ENCODE results near the gene RASSF1.

The RASSF1 gene, protein sequence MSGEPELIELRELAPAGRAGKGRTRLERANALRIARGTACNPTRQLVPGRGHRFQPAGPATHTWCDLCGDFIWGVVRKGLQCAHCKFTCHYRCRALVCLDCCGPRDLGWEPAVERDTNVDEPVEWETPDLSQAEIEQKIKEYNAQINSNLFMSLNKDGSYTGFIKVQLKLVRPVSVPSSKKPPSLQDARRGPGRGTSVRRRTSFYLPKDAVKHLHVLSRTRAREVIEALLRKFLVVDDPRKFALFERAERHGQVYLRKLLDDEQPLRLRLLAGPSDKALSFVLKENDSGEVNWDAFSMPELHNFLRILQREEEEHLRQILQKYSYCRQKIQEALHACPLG

DNA sequence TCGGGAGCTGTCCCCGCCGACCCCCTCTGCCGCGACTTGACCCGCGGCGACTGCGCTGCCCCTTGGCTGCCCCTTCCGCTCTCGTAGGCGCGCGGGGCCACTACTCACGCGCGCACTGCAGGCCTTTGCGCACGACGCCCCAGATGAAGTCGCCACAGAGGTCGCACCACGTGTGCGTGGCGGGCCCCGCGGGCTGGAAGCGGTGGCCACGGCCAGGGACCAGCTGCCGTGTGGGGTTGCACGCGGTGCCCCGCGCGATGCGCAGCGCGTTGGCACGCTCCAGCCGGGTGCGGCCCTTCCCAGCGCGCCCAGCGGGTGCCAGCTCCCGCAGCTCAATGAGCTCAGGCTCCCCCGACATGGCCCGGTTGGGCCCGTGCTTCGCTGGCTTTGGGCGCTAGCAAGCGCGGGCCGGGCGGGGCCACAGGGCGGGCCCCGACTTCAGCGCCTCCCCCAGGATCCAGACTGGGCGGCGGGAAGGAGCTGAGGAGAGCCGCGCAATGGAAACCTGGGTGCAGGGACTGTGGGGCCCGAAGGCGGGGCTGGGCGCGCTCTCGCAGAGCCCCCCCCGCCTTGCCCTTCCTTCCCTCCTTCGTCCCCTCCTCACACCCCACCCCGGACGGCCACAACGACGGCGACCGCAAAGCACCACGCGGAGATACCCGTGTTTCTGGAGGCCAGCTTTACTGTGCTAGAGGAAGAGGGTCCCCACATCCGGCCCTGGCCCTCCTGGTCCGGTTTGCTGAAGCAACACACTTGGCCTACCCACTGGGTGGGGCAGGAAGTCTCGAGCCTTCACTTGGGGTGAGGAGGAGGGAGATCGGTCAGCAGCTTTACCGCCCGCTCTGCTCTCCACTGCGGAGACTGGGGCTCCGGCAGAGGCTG lies at the start of gene RASSF1:
Gene RASSF1 (minus strand): TSS at position 389 of the 882 bp plus-strand sequence. CDS start 31 bp downstream, at position 358.
- peak; percentile 76 for DNase-seq

- no peak for DNase-seq
Measured at GRCh38 chr3:50389414-50389767, 48.8 kb upstream of the RASSF1 start.

DNA sequence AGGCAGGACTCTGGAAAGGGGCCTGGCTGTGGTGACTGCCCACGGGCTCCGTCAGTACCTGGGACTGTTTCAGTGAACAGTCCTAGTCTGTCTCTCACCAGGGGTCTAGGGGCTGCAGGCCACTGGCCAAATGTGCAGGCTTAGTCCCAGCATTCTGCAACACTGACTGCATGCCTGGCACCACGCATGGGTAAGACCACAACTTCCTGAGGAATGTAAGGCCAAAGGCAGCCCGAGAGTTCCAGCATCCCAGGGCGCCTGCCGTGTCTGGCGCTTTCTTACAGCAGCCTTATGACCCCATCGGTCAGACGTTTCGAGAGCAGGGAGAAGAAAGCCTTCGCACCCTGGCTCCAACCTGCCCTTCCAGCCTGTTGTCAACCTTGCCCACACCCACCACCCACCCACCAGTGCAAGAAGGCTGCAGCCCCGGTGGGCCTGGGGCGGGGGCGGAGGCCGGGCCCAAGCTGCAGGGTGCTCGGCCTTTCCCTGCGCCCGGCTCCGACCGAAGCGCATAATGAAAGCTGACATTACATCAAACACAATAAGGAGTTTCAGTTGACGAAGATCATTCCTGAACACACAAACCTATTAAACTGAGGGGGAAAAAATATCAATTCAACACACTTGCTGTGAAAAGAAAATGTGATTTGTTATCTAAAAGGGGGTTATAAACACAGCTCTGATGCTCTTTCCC lies 48.2 kb upstream of the RASSF1 start:
- no peak for DNase-seq

- DNase-seq: no peak
Measured at GRCh38 chr3:50388016-50388719, 47.5 kb upstream of the RASSF1 start.

DNA sequence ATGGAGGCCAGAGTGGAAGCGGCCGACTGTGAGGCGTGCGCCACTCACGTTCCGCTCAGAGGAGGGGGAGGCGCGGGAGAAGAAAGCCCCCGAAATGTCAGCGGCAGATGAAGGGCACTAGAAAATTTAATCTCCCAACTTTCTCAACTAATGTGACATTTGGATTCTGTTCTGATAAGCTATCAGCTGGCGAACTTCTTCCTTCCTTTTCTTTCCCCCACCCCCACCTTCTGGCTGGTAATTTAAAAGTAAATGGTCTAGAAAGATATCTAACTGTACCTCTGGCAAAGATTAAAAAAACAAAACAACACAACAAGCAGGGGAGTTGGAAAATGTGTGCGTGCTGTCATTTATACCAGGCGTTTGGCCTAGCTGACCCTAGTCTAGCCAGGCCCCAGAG lies 45.1 kb upstream of the RASSF1 start:
- DNase-seq: no peak

- DNase-seq: no peak
Measured at GRCh38 chr3:50383750-50384149, 43.1 kb upstream of the RASSF1 start.

DNA sequence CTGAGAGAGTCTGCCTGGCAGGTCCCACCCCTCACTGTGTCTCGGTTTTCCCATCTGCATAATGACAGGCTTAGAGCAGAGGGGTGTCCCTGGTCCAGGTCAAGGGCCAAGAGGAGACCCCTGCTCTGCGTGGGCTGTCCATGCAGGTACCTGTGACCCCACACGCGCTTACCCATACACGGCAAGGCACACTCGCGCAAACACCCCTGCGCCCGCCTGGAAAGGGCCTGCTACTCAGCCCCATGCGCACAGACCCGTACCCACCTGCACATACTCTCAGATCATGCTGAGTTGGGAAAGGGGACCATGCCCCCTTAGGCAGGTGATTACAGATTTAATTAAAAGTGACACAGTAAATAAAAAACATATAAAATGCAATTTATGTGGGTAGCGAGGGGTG lies 42.1 kb upstream of the RASSF1 start:
- no peak for DNase-seq

DNA sequence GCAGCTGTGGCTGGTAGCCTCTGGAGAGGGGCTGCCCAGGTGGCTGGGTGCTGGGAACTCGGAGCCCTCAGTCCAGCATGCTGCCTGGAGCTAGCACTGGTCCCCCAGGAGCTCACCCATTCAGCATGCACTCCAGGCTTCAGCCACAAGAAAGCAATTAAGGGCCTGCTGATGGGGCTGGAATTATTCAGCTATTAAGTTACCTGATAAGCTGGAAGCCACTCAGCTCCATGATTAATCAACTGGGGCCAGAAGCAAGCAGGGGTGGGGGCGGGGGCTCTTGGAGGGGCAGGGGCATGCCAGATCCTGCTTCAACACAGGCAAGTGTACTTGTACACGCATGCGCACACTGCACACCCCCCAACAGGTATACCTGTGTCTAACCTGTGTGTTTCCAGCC lies 40.7 kb upstream of the RASSF1 start:
- no peak for DNase-seq

DNA sequence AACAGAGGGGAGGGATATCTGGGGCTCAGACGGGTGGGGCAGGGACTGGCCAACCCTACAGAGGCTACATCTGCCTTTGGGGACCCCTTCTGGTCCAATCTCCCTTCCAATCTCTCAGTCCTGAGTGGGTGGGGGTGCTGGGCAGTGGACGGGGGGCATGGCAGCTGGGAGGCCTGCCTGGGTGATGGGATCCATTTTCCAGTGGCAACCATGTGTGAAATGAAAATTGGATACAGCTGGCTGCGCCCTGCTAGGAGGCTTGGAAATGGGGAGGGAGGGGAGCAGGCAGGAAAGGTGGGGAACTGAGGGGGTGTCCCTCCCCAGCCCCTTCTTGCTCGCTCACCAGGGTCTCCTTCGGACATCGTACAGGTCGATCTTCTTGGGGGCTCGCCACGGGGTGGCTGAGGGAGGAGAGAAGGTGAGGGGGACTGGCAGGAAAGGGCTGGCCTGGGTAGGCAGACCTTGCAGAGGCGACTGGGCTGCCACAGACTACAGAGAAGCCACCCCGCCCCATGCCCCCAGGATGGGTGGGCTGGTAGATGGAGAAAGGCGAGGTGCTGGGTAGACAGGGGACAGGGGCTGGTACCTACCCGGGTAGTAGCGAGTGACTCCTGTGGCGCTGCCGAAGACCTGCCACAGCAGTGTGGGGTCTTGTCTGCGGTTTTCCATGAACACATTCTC lies 39.9 kb upstream of the RASSF1 start:
- no peak for DNase-seq

DNA sequence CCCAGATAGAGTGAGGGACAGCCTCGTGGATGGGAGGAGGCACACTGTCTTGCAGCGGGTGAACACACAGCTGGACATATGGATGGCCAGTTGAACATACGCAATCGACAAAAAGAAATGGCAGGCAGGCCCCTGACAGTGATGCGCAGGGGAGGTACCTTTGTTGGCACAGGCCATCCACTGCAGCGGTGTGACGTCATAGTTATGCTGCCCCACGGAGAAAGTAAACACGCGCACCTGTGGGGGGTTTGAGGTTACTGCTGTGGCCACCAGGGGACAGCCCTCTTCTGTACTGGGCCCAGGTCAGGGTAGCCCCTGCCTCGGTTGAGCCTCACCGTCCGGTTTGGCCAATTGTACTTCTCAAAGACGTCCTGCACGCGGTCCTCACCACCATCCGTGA lies 38.1 kb upstream of the RASSF1 start:
- DNase-seq: no peak

- DNase-seq: no peak
Measured at GRCh38 chr3:50378024-50378423, 37.4 kb upstream of the RASSF1 start.

DNA sequence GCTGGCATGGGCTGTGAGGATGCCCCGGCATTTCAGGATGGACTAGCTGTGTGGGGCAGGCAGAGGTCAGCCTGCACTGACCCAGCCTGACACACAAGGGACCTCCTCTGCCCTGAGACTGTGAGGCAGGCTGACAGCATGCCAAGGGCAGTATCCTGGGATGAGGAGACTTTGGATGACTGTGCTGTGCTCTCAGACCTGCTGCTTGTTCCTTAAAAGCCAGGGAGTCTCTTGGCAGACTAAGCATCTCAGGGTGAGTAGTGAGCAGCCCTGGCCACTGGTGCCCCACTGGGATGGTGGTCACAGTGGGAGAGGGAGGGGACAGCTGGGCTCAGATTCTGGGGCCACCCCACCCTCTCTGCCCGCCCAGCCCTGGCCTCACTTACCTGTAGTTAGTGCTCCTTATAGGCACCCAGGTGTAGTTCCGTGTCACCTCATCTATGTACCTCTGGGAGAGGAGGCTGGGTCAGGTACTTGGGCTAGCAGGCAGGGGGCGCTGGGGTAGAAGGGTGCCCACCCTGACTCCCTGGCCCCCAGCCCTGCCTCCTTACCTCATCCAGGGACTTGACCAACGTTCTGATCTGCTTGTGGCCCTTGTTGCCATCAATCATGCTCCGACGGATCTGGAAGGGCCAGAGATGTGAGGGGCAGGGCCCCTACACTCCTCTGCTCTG lies 34.8 kb upstream of the RASSF1 start:
- DNase-seq: no peak

GRCh38 chr3:50374363-50375257 lies 34.0 kb upstream of the RASSF1 start:
- DNase-seq: no peak

DNA sequence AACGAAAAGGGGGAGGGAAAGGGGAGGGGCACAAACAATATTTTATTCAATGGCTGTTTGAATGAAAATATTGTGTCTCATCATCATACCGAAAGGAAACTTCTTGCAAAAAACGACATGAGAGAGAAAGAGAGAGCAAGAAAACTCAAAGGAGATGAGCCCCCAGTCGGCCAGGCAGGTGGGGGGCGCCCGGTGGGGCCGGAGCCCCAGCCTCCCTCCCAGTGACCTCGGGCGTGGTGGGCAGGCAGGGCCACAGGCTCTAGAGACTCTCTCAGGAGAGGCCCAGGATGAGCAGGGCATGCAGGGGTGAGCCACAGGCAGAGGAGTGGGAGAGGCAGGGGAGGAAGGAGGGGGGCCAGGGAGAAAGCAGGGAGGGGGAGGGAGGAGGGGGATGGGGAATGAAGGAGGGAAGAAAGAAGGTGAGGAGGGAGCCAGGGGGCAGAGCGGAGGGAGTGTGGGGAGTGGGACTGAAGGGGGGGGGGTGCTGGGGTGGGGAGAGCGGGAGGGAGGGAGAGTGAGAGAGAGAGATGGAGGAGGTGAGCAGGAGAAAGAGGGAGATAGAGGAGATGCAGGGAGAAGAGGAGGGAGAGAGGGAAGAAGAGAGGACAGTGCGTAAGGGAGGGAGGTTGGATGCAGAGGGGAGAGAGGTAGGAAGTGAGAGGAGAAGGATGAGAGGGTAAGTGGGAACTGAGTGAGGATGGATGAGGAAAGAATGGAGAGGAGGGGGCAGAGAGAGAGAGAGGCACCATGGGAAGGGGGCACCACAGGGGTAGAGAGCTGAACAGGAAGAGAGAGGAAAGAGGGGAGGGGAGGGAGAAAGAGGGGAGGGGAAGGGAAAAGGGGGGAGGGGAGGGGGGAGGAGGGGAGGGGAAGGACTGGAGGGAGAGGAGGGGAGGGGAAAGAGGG lies 32.8 kb upstream of the RASSF1 start:
- DNase-seq: no peak

GRCh38 chr3:50372349-50372748 lies 31.7 kb upstream of the RASSF1 start:
- DNase-seq: no peak

GRCh38 chr3:50371133-50371685 lies 30.6 kb upstream of the RASSF1 start:
- no peak for DNase-seq

- no peak for DNase-seq
Measured at GRCh38 chr3:50370594-50370993, 30.0 kb upstream of the RASSF1 start.

GRCh38 chr3:50369012-50369670 lies 28.5 kb upstream of the RASSF1 start:
- DNase-seq: no peak

DNA sequence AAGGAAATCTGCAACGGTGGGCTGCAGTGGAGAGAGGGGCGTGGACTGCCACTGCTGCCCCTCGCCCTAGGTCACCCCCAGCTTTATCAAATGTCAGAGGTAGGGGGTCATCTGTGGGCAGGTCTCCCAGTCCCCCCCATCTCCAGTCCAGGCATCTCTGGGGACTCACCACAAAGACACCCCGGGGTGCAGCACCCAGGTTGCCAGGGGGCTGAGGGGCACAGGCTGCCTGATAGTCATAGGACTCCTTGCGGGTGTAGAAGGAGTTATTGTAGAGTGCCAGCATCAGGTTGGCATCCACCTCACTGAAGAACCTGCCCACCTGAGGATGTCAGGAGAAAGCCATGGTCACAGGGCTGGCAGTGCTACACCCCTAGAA lies 25.2 kb upstream of the RASSF1 start:
- no peak for DNase-seq
